Transverse colon (tissue), 4 donors: Measurements from ENCODE around the gene BAHCC1. TPM values are rescaled to one million over a fixed set of nuclear protein-coding genes. Genes with fewer than 3 reads are reported as not detected.

ENCODE experiments used
- DNase-seq: peaks from one replicate; pipeline ENCODE4 v3.0.0-alpha.2; 2019
- H3K27ac ChIP-seq, 4 donors: fragments of 200-600 bp; sonication (generic); 2 replicates each; pipeline ENCODE4 v1.5.1; 2016 to 2018; ENCODE audit warnings: inconsistent platforms in 4 of 4
- H3K27me3 ChIP-seq: fragments of 200-600 bp; sonication (generic); 2 replicates; pipeline ENCODE4 v1.5.1; 2017; ENCODE audit warnings: inconsistent platforms
- H3K36me3 ChIP-seq, 4 donors: fragments of 200-600 bp; sonication (generic); 2 replicates each; pipeline ENCODE4 v1.5.1; 2017 to 2019; ENCODE audit warnings: inconsistent platforms in 4 of 4
- H3K4me1 ChIP-seq, 4 donors: fragments of 200-600 bp; sonication (generic); 2 replicates each; pipeline ENCODE4 v1.5.1; 2017 to 2020; ENCODE audit warnings: inconsistent platforms in 4 of 4
- H3K4me3 ChIP-seq, 4 donors: fragments of 200-600 bp; sonication (generic); 1 replicate in 1 of 4; 2 replicates in 3 of 4; pipeline versions ENCODE4 v1.5.1 to v1.6.1; 2017 to 2019; ENCODE audit warnings: inconsistent platforms in 4 of 4
- H3K9me3 ChIP-seq, 2 donors: fragments of 200-600 bp; sonication (generic); 2 replicates each; pipeline ENCODE4 v1.5.1; 2017 to 2019; ENCODE audit warnings: inconsistent platforms in 2 of 2
- CTCF ChIP-seq, 5 experiments: fragments of 200-600 bp in 3 of 5; fragments of 450-650 bp in 2 of 5; sonication (generic) in 3 of 5; IDR thresholded peaks; 1 replicate in 2 of 5; 2 replicates in 3 of 5; pipeline ENCODE4 v1.5.1; 2016 to 2017; ENCODE audit warnings: antibody characterized with exemption in 5 of 5, inconsistent platforms in 3 of 5, mild to moderate bottlenecking in 2 of 5, moderate library complexity in 1 of 5
- EP300 ChIP-seq: sonication (generic); formaldehyde crosslinking; IDR thresholded peaks from one replicate; pipeline ENCODE4 v1.6.1; 2017; ENCODE audit warnings: antibody characterized with exemption, low read depth
- POLR2A ChIP-seq: fragments of 450-650 bp; IDR thresholded peaks from one replicate; pipeline ENCODE4 v1.6.1; 2016; ENCODE audit warnings: antibody characterized with exemption, mild to moderate bottlenecking, moderate library complexity
- POLR2AphosphoS5 ChIP-seq, 3 donors: sonication (generic); formaldehyde crosslinking; IDR thresholded peaks; one replicate each; pipeline ENCODE4 v1.6.1; 2016; ENCODE audit warnings: antibody characterized with exemption in 3 of 3
- WGBS, 2 donors: methylation state at CpG; one replicate each; pipeline ENCODE4 v1.1.5; 2018; ENCODE audit warnings: low coverage in 1 of 2; 5-methylcytosine and 5-hydroxymethylcytosine counted together
- in situ Hi-C, 4 donors: fragments of 200-750 bp; cut with MboI; loops; one replicate each; pipeline versions ENCODE4 v1.15.0 to v1.15.1; 2017; ENCODE audit warnings: low sequenced_read_pairs in 3 of 4, low pct_ligation_motif_present in 1 of 4, low pct_unique_long_range_greater_than_20kb in 1 of 4
- intact Hi-C: fragments of 100-400 bp; cut with DNase I; formaldehyde crosslinking; loops from one replicate; pipeline ENCODE4 v1.15.1; 2023; ENCODE audit warnings: low total_unique reads
- total RNA-seq, 4 donors: library from RNA; depleted of rRNA; stranded (reverse); fragments of >200 nt; gene quantifications; one replicate each; pipeline ENCODE4 v1.1.0, GENCODE V29; 2016

Gene BAHCC1
- total RNA-seq, 4 donors from 2014 or later: 8.7 to 133 (median 12.4) TPM

- Histone ChIP-seq H3K4me1 (no peaks in the 10 kb centered on the region), H3K4me3 (no peak overlapping the region), H3K27ac (no peak overlapping the region), H3K36me3 (no peaks in the 10 kb centered on the region), H3K9me3 (no peaks in the 10 kb centered on the region), H3K27me3 (no peaks in the 10 kb centered on the region)
- TF ChIP-seq CTCF (IDR thresholded peaks at IDR 0.05) (no peak), POLR2A (no peak), POLR2AphosphoS5 (IDR thresholded peaks at IDR 0.05) (no peak), EP300 (no peak)
- WGBS, 2 donors: 85% methylated on average over 16 of the region's 16 CpGs; no CpG with 5 or more reads in 1 of the 2 donors
- in situ Hi-C loops (no loop called here), intact Hi-C loops (no loop called here)
- DNase-seq: no peak
Observed at GRCh38 chr17:81459864-81460263, 64.6 kb downstream of the BAHCC1 start.

- in situ Hi-C loops (no loop called here), intact Hi-C loops (no loop called here)
- no peaks in the 10 kb centered on the region for H3K4me1 ChIP-seq
- WGBS, 2 donors: 91% methylated on average over 28 of the region's 43 CpGs; no CpG with 5 or more reads in 1 of the 2 donors
- DNase-seq: no peak
- no peaks in the 10 kb centered on the region for H3K36me3 ChIP-seq
- H3K4me3 ChIP-seq: no peak overlapping the region
- H3K27me3 ChIP-seq: no peaks in the 10 kb centered on the region
- TF ChIP-seq POLR2AphosphoS5 (IDR thresholded peaks at IDR 0.05) (no peak), POLR2A (no peak), CTCF (IDR thresholded peaks at IDR 0.05) (no peak), EP300 (no peak)
- H3K27ac ChIP-seq: no peak overlapping the region
- no peaks in the 10 kb centered on the region for H3K9me3 ChIP-seq
Observed at GRCh38 chr17:81460856-81461460, 65.7 kb downstream of the BAHCC1 start.

GRCh38 chr17:81461607-81462500, 66.6 kb downstream of the BAHCC1 start:
- in situ Hi-C loops (no loop called here), intact Hi-C loops (no loop called here)
- Histone ChIP-seq H3K9me3 (no peaks in the 10 kb centered on the region), H3K36me3 (no peaks in the 10 kb centered on the region), H3K27ac (no peak overlapping the region), H3K4me1 (no peaks in the 10 kb centered on the region), H3K4me3 (no peak overlapping the region), H3K27me3 (no peaks in the 10 kb centered on the region)
- 88 to 96% methylated on average over 5 to 46 of the region's 50 CpGs for WGBS, 2 donors
- TF ChIP-seq POLR2A: no peak
- no peak for TF ChIP-seq EP300
- TF ChIP-seq CTCF (IDR thresholded peaks at IDR 0.05): no peak
- no peak for TF ChIP-seq POLR2AphosphoS5 (IDR thresholded peaks at IDR 0.05)
- DNase-seq: no peak

- WGBS, 2 donors: 93% methylated on average over 32 of the region's 33 CpGs; no CpG with 5 or more reads in 1 of the 2 donors
- H3K27me3 ChIP-seq: no peaks in the 10 kb centered on the region
- H3K4me1 ChIP-seq: no peaks in the 10 kb centered on the region
- H3K4me3 ChIP-seq: no peak overlapping the region
- no peak overlapping the region for H3K27ac ChIP-seq
- no peaks in the 10 kb centered on the region for H3K36me3 ChIP-seq
- in situ Hi-C loops: no loop called here
- no peak for DNase-seq
- H3K9me3 ChIP-seq: no peaks in the 10 kb centered on the region
- intact Hi-C loops: no loop called here
- no peak for TF ChIP-seq CTCF (IDR thresholded peaks at IDR 0.05)
- TF ChIP-seq POLR2AphosphoS5 (IDR thresholded peaks at IDR 0.05): no peak
- TF ChIP-seq POLR2A: no peak
- no peak for TF ChIP-seq EP300
Observed at GRCh38 chr17:81462506-81463125, 67.4 kb downstream of the BAHCC1 start.
